Stimulated activated CD4-positive, alpha-beta T cell treated with anti-CD3 and anti-CD28 coated beads, TNF-alpha, amount 100 ng/mL, for 4 hours (primary cell): ENCODE measurements around the gene KLRB1.
"Not testable (repeated sequence)": the region's sequence is repeated elsewhere in the genome, so short reads cannot be mapped to it uniquely, and the experiment has no call there.

Source experiments
- DNase-seq, 3 experiments: peaks; one replicate each; pipeline ENCODE4 v3.0.0-alpha.2; 2020; ENCODE audit warnings: low read depth in 3 of 3

KLRB1 gene

GRCh38 chr12:9619411-9620179, 11.9 kb upstream of the KLRB1 start:
- DNase-seq, result no peak

GRCh38 chr12:9618906-9619305, 11.2 kb upstream of the KLRB1 start:
- not testable (repeated sequence) for DNase-seq

- DNase-seq, result no peak
These were observed 9.4 kb upstream of the KLRB1 start for GRCh38 chr12:9617124-9617523.

GRCh38 chr12:9615420-9616136, 7.9 kb upstream of the KLRB1 start:
- no peak for DNase-seq

GRCh38 chr12:9610606-9611005, 2.9 kb upstream of the KLRB1 start:
- DNase-seq, result not testable (repeated sequence)

- DNase-seq, result no peak
These were observed 862 bp downstream of the KLRB1 start for GRCh38 chr12:9606736-9607372.

- DNase-seq, result no peak
These were observed 1.5 kb downstream of the KLRB1 start for GRCh38 chr12:9606247-9606646.

- no peak for DNase-seq
These were observed 2.2 kb downstream of the KLRB1 start for GRCh38 chr12:9605483-9605882.

- no peak for DNase-seq
These were observed 3.4 kb downstream of the KLRB1 start for GRCh38 chr12:9604287-9604686.

- DNase-seq, result not testable (repeated sequence)
These were observed 7.3 kb downstream of the KLRB1 start for GRCh38 chr12:9600426-9600825.

GRCh38 chr12:9598363-9598762, 9.4 kb downstream of the KLRB1 start:
- DNase-seq, result no peak

- no peak for DNase-seq
These were observed 10.4 kb downstream of the KLRB1 start for GRCh38 chr12:9597365-9597764.

- no peak for DNase-seq
These were observed 17.3 kb downstream of the KLRB1 start for GRCh38 chr12:9590441-9590840.

- DNase-seq, result no peak
These were observed 19.0 kb downstream of the KLRB1 start for GRCh38 chr12:9588749-9589148.

GRCh38 chr12:9587987-9588600, 19.6 kb downstream of the KLRB1 start:
- no peak for DNase-seq

GRCh38 chr12:9577729-9578128, 30.0 kb downstream of the KLRB1 start:
- DNase-seq, result not testable (repeated sequence)

- DNase-seq, result not testable (repeated sequence)
These were observed 40.6 kb downstream of the KLRB1 start for GRCh38 chr12:9567151-9567550.

GRCh38 chr12:9566113-9566512, 41.6 kb downstream of the KLRB1 start:
- not testable (repeated sequence) for DNase-seq

- not testable (repeated sequence) for DNase-seq
These were observed 43.3 kb downstream of the KLRB1 start for GRCh38 chr12:9564418-9564817.

GRCh38 chr12:9562841-9563453, 44.8 kb downstream of the KLRB1 start:
- DNase-seq, result not testable (repeated sequence)

GRCh38 chr12:9545489-9545888, 62.2 kb downstream of the KLRB1 start:
- not testable (repeated sequence) for DNase-seq
